ENCODE results near the gene AP5M1.
"Not testable (repeated sequence)": the region's sequence is repeated elsewhere in the genome, so short reads cannot be mapped to it uniquely, and the experiment has no call there.

Gene AP5M1

DNA sequence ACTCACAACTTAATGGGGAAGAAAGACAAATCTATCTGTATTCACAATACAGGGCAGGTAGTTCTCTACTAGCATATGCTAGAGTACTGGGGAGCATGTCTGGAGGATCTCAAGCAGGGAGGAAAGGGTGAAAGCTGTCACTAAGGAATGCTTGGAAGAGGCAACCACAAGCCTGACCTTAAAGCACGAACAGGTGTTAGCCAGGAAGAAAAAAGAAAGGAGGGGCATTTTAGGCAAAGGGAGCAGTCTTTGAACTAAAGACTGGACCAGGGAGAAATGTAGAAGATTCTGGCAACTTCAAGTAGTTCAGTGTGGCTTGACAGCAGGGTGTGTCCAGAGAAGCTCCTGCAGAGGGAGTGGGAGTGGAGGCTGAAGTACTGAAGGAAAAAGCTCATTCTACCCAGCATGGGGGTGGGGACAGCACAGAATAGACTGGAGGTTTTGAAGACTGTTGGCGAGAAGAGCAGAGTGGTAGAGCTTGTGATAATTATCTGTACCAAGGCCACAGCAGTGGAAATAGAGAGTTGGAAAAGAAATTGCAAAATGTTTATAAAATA, 50.9 kb downstream of the AP5M1 start:
- POLR2A ChIA-PET, result no interaction called here
- no peak for DNase-seq (ENCODE audit: extremely low spot score)
- CTCF ChIA-PET, result no interaction called here
- TF ChIP-seq, protein P1, sequence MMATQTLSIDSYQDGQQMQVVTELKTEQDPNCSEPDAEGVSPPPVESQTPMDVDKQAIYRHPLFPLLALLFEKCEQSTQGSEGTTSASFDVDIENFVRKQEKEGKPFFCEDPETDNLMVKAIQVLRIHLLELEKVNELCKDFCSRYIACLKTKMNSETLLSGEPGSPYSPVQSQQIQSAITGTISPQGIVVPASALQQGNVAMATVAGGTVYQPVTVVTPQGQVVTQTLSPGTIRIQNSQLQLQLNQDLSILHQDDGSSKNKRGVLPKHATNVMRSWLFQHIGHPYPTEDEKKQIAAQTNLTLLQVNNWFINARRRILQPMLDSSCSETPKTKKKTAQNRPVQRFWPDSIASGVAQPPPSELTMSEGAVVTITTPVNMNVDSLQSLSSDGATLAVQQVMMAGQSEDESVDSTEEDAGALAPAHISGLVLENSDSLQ (IDR thresholded peaks at IDR 0.05), result no peak
- TF ChIP-seq BHLHE40 (IDR thresholded peaks at IDR 0.05; ENCODE audit: borderline replicate concordance) (no peak), L3MBTL2 (conservative IDR thresholded peaks at IDR 0.05) (no peak), HDGF (IDR thresholded peaks at IDR 0.05; ENCODE audit: borderline replicate concordance) (no peak), FOXA1 (IDR thresholded peaks at IDR 0.05) (no peak), ELF4 (IDR thresholded peaks at IDR 0.05) (no peak), FOXM1 (IDR thresholded peaks at IDR 0.05; ENCODE audit: borderline replicate concordance) (no peak), ARNT (IDR thresholded peaks at IDR 0.05) (no peak), NFRKB (IDR thresholded peaks at IDR 0.05) (no peak), TARDBP (IDR thresholded peaks at IDR 0.05) (no peak), CTBP1 (IDR thresholded peaks at IDR 0.05; ENCODE audit: borderline replicate concordance) (no peak), SP1 (IDR thresholded peaks at IDR 0.05) (no peak)

DNA sequence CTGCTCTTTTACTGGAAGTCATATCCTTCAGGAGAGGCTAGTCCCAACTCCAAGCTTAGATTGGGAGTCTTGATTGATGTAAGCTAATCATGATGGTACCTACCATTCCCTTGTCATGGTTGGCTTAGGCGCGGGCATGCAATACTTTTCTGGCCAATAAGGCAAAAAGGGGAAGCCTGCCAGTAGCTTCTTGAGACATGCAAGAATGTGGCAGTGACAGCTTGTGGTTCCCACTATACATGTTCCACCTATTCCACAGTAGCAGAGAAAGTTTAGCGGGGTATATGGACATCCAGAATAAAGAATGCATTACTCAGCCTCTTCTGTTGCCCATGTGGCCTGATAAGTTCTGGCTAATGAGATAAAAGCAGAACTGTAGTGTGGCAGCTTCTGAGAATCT, 55.0 kb downstream of the AP5M1 start:
- TF ChIP-seq SUZ12 (IDR thresholded peaks at IDR 0.05), result no peak
- TF ChIP-seq LEF1 (IDR thresholded peaks at IDR 0.05; ENCODE audit: borderline replicate concordance), result no peak
- TF ChIP-seq NFRKB (IDR thresholded peaks at IDR 0.05), result no peak
- TF ChIP-seq, protein P1 (IDR thresholded peaks at IDR 0.05), result no peak
- no peak for TF ChIP-seq L3MBTL2 (conservative IDR thresholded peaks at IDR 0.05)
- TF ChIP-seq SP1 (IDR thresholded peaks at IDR 0.05), result no peak
- TF ChIP-seq FOXM1 (IDR thresholded peaks at IDR 0.05; ENCODE audit: borderline replicate concordance), result no peak
- TF ChIP-seq HDGF (IDR thresholded peaks at IDR 0.05; ENCODE audit: borderline replicate concordance), result no peak
- no peak for TF ChIP-seq ELF4 (IDR thresholded peaks at IDR 0.05)
- no peak for TF ChIP-seq ZNF384 (IDR thresholded peaks at IDR 0.05)
- no peak for TF ChIP-seq ARNT (IDR thresholded peaks at IDR 0.05)
- TF ChIP-seq BHLHE40 (IDR thresholded peaks at IDR 0.05; ENCODE audit: borderline replicate concordance), result no peak
- DNase-seq (ENCODE audit: extremely low spot score), result no peak
- ChIA-PET POLR2A (no interaction called here), CTCF (interaction anchor here (0.6 kb wide), 1 partner anchor 428 kb away, joined by 7 read pairs; no protein-coding TSS in a partner anchor)

DNA sequence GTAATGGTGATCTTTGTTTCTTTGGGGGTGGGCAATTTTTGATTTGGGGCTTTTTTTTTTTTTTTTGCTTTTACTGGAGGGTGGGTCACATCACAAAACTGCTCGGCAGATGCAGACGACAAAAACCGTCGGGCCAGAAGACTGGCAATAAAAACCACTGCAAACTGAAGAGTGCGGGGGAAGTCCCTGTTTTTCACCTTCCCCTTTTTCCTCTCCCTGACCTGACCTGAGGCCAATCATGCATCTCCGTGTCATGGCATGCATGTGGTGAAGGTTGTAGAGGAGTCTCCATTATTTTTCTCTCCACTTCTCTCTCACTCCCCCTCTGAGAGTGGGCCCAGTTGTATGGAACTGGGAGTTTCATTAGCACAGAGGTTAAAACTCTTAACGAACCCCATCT, 57.5 kb downstream of the AP5M1 start:
- TF ChIP-seq CTBP1 (IDR thresholded peaks at IDR 0.05; ENCODE audit: borderline replicate concordance) (no peak), ARNT (IDR thresholded peaks at IDR 0.05) (no peak), TARDBP (IDR thresholded peaks at IDR 0.05) (no peak), FOXA1 (IDR thresholded peaks at IDR 0.05) (no peak), SUZ12 (IDR thresholded peaks at IDR 0.05) (no peak), ZNF384 (IDR thresholded peaks at IDR 0.05) (no peak), FOXK2 (IDR thresholded peaks at IDR 0.05) (no peak), L3MBTL2 (conservative IDR thresholded peaks at IDR 0.05) (no peak), HDGF (IDR thresholded peaks at IDR 0.05; ENCODE audit: borderline replicate concordance) (no peak), ELF4 (IDR thresholded peaks at IDR 0.05) (no peak), FOXM1 (IDR thresholded peaks at IDR 0.05; ENCODE audit: borderline replicate concordance) (no peak), BHLHE40 (IDR thresholded peaks at IDR 0.05; ENCODE audit: borderline replicate concordance) (no peak), SP1 (IDR thresholded peaks at IDR 0.05) (no peak)
- DNase-seq (ENCODE audit: extremely low spot score), result no peak
- POLR2A ChIA-PET, result no interaction called here
- CTCF ChIA-PET, result no interaction called here

DNA sequence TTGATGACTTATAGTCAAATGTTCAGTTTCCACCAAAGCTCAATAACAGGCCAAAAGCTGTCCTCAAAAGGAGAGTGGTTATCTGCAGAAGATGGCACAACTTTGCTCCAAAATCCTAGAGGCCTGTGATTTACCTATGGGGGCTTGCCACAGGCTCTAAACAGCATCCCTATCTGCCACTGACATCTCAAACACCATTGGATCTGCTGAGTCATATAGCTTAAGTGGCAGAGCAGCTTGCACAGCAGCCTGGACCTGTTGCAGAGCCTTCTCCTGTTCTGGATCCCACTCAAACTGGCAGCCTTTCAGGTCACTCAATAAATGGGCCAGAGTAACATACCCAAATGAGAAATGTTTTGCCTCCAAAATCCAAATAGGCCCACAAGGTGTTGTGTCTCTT, 61.1 kb downstream of the AP5M1 start:
- no peak for DNase-seq (ENCODE audit: extremely low spot score)
- ChIA-PET CTCF (no interaction called here), POLR2A (no interaction called here)
- TF ChIP-seq BHLHE40 (IDR thresholded peaks at IDR 0.05; ENCODE audit: borderline replicate concordance) (no peak), NFRKB (IDR thresholded peaks at IDR 0.05) (no peak), ELF4 (IDR thresholded peaks at IDR 0.05) (no peak), TARDBP (IDR thresholded peaks at IDR 0.05) (no peak), FOXK2 (IDR thresholded peaks at IDR 0.05) (no peak), LEF1 (IDR thresholded peaks at IDR 0.05; ENCODE audit: borderline replicate concordance) (no peak), SUZ12 (IDR thresholded peaks at IDR 0.05) (no peak), L3MBTL2 (conservative IDR thresholded peaks at IDR 0.05) (no peak), HDGF (IDR thresholded peaks at IDR 0.05; ENCODE audit: borderline replicate concordance) (no peak), ARNT (IDR thresholded peaks at IDR 0.05) (no peak), FOXA1 (IDR thresholded peaks at IDR 0.05) (no peak), FOXM1 (IDR thresholded peaks at IDR 0.05; ENCODE audit: borderline replicate concordance) (no peak), ZNF384 (IDR thresholded peaks at IDR 0.05) (no peak), CTBP1 (IDR thresholded peaks at IDR 0.05; ENCODE audit: borderline replicate concordance) (no peak), SP1 (IDR thresholded peaks at IDR 0.05) (no peak)
- TF ChIP-seq, protein P1 (IDR thresholded peaks at IDR 0.05), result no peak

DNA sequence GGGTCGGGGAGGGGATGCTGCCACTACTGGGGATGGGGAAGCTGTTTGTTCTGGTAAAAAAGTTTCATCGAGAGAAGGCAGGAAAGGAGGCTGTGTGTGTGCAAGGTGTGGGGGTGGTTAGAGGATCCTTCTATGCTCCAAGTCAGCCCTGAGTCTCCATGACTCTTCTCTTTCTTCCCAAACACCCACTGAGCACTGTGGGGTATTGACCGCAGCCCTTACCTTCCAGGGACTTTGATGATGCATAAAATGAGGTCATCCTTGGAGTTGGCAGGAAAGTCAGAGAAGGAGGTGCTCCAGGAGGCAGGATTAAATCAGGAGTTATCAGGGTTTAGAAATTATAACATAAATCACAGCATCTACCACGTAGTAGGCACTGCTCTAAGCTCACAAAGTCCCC, 63.7 kb downstream of the AP5M1 start:
- CTCF ChIA-PET, result interaction anchor here (0.6 kb wide), 1 partner anchor 200 kb away, joined by 3 read pairs; no protein-coding TSS in a partner anchor
- POLR2A ChIA-PET; DNase-seq (ENCODE audit: extremely low spot score): not testable (repeated sequence)

DNA sequence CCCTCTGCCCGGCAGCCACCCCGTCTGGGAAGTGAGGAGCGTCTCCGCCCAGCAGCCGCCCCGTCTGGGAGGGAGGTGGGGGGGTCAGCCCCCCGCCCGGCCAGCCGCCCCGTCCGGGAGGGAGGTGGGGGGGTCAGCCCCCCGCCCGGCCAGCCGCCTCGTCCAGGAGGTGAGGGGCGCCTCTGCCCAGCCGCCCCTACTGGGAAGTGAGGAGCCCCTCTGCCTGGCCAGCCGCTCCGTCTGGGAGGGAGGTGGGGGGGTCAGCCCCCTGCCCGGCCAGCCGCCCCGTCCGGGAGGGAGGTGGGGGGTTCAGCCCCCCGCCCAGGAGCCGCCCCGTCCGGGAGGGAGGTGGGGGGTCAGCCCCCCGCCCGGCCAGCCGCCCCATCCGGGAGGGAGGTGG, 65.0 kb downstream of the AP5M1 start:
- POLR2A ChIA-PET; DNase-seq (ENCODE audit: extremely low spot score); CTCF ChIA-PET: not testable (repeated sequence)

DNA sequence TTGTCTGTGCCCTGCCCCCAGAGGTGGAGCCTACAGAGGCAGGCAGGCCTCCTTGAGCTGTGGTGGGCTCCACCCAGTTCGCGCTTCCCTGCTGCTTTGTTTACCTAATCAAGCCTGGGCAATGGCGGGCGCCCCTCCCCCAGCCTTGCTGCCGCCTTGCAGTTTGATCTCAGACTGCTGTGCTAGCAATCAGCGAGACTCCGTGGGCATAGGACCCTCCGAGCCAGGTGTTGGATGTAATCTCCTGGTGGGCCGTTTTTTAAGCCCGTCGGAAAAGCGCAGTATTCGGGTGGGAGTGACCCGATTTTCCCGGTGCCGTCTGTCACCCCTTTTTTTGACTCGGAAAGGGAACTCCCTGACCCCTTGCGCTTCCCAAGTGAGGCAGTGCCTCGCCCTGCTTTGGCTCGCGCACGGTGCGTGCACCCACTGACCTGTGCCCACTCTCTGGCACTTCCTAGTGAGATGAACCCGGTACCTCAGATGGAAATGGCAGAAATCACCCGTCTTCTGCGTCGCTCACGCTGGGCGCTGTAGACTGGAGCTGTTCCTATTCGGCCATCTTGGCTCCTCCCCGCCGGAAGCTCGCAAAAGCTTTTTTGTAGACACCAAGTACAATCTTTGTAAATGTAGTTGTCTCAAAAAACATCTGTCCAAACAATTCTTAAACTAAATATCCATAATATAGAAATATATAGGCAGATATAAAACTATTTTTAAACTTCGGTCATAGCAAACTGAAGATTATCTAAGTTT, 75.0 kb downstream of the AP5M1 start:
- POLR2A ChIA-PET; DNase-seq (ENCODE audit: extremely low spot score); CTCF ChIA-PET: not testable (repeated sequence)

All from HEK293T (cell line).